ENCODE data around the gene CACNA1E. TPM values are rescaled to one million over a fixed set of nuclear protein-coding genes. Genes with fewer than 3 reads are reported as not detected.

CACNA1E gene
- total RNA-seq, 1 donor from 2014 or later, result 2.1 TPM

DNA sequence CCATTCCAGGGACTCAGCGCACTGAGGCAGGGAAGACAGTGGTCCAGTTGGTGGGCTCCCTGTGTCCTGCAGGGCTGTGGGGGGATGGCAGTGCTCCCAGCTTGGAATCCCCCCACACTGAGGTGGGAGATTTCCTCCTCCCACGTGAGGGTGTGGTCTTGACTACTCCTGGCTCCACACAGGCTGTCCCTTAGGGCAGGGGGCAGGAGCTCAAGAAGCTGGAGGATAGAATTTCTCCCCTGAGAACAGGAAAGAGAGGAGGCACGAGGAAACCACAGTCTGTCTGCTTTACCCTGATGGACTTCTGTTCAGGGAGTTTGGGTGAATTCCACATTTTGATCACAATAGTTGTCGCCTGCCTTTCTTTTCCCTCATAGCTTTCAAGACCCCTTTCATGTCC lies 62.1 kb downstream of the CACNA1E start:
- no peak for DNase-seq (ENCODE audit: extremely low spot score, unreplicated experiment)
- H3K4me3 Mint-ChIP-seq, result no peak overlapping the region
- TF ChIP-seq, protein P1, sequence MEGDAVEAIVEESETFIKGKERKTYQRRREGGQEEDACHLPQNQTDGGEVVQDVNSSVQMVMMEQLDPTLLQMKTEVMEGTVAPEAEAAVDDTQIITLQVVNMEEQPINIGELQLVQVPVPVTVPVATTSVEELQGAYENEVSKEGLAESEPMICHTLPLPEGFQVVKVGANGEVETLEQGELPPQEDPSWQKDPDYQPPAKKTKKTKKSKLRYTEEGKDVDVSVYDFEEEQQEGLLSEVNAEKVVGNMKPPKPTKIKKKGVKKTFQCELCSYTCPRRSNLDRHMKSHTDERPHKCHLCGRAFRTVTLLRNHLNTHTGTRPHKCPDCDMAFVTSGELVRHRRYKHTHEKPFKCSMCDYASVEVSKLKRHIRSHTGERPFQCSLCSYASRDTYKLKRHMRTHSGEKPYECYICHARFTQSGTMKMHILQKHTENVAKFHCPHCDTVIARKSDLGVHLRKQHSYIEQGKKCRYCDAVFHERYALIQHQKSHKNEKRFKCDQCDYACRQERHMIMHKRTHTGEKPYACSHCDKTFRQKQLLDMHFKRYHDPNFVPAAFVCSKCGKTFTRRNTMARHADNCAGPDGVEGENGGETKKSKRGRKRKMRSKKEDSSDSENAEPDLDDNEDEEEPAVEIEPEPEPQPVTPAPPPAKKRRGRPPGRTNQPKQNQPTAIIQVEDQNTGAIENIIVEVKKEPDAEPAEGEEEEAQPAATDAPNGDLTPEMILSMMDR (conservative IDR thresholded peaks at IDR 0.05), result no peak
- peaks cover 65% of the 10 kb centered on the region for H3K27me3 Mint-ChIP-seq
- H3K9me3 Mint-ChIP-seq, result no peaks in the 10 kb centered on the region
- H3K36me3 Mint-ChIP-seq, result no peaks in the 10 kb centered on the region
- H3K27ac Mint-ChIP-seq, result no peak overlapping the region
- peaks cover 6% of the 10 kb centered on the region for H3K4me1 Mint-ChIP-seq (ENCODE audit: unreplicated experiment)

- Mint-ChIP-seq H3K4me1 (ENCODE audit: unreplicated experiment) (peaks cover 6% of the 10 kb centered on the region), H3K27ac (no peak overlapping the region), H3K27me3 (peaks cover 68% of the 10 kb centered on the region), H3K9me3 (no peaks in the 10 kb centered on the region), H3K36me3 (no peaks in the 10 kb centered on the region), H3K4me3 (no peak overlapping the region)
- no peak for DNase-seq (ENCODE audit: extremely low spot score, unreplicated experiment)
- TF ChIP-seq, protein P1 (conservative IDR thresholded peaks at IDR 0.05), result no peak
These were observed 65.2 kb downstream of the CACNA1E start for GRCh38 chr1:181548497-181548896.

DNA sequence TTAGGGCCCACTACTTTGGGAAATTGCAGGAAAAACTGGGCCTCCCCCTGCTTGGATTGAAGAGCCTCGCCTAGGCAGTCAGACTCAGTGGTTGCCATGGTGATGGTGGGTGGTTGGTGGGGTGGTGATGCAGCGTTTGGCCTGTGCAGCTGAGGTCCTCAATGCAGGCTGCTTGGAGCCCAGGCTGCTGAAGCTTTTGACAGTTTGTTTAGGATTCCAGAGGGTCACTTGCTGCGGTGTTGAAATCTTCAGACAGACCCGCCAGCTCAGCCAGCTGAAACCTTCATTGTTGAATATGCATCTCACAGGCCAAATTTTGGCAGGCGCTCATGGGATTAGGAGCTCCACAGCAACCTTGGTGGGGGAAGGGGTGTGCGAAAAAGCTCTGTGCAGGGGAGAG lies 67.9 kb downstream of the CACNA1E start:
- H3K4me3 Mint-ChIP-seq, result no peak overlapping the region
- TF ChIP-seq, protein P1 (conservative IDR thresholded peaks at IDR 0.05), result no peak
- H3K36me3 Mint-ChIP-seq, result no peaks in the 10 kb centered on the region
- no peak overlapping the region for H3K27ac Mint-ChIP-seq
- H3K4me1 Mint-ChIP-seq (ENCODE audit: unreplicated experiment), result peaks cover 6% of the 10 kb centered on the region
- H3K9me3 Mint-ChIP-seq, result no peaks in the 10 kb centered on the region
- H3K27me3 Mint-ChIP-seq, result peaks cover 48% of the 10 kb centered on the region
- DNase-seq (ENCODE audit: extremely low spot score, unreplicated experiment), result no peak

DNA sequence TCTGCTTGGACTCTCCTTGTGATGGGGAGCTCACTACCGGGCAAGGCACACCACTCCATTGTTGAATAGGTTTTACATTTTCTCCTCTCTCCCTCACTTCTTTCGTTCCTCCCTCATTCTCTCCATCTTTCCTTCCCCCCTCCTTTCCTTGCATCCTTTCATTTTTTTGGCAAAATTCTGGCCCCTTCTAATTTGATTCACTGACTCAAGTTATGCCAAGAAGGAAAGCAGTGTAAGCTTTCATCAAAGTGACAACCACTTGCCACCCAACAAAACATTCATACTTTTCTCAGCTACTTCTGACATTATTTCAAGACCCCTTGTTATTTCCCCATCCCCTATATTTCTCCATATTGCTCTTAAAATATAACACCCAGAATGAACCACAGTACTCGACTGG lies 68.4 kb downstream of the CACNA1E start:
- Mint-ChIP-seq H3K4me1 (ENCODE audit: unreplicated experiment) (peaks cover 5% of the 10 kb centered on the region), H3K4me3 (no peak overlapping the region), H3K27me3 (peaks cover 43% of the 10 kb centered on the region), H3K27ac (no peak overlapping the region), H3K9me3 (no peaks in the 10 kb centered on the region), H3K36me3 (no peaks in the 10 kb centered on the region)
- TF ChIP-seq, protein P1 (conservative IDR thresholded peaks at IDR 0.05), result no peak
- no peak for DNase-seq (ENCODE audit: extremely low spot score, unreplicated experiment)

GRCh38 chr1:181554465-181554864 lies 71.1 kb downstream of the CACNA1E start:
- Mint-ChIP-seq H3K4me3 (no peak overlapping the region), H3K27me3 (peaks cover 24% of the 10 kb centered on the region), H3K27ac (no peak overlapping the region), H3K4me1 (ENCODE audit: unreplicated experiment) (no peaks in the 10 kb centered on the region), H3K36me3 (no peaks in the 10 kb centered on the region), H3K9me3 (no peaks in the 10 kb centered on the region)
- DNase-seq (ENCODE audit: extremely low spot score, unreplicated experiment), result no peak
- TF ChIP-seq, protein P1 (conservative IDR thresholded peaks at IDR 0.05), result no peak

- no peaks in the 10 kb centered on the region for H3K4me1 Mint-ChIP-seq (ENCODE audit: unreplicated experiment)
- peaks cover 9% of the 10 kb centered on the region for H3K27me3 Mint-ChIP-seq
- no peak overlapping the region for H3K27ac Mint-ChIP-seq
- no peaks in the 10 kb centered on the region for H3K36me3 Mint-ChIP-seq
- H3K4me3 Mint-ChIP-seq, result no peak overlapping the region
- TF ChIP-seq, protein P1 (conservative IDR thresholded peaks at IDR 0.05), result no peak
- no peak for DNase-seq (ENCODE audit: extremely low spot score, unreplicated experiment)
- no peaks in the 10 kb centered on the region for H3K9me3 Mint-ChIP-seq
These were observed 73.3 kb downstream of the CACNA1E start for GRCh38 chr1:181556631-181557030.
